HL-60 (cell line): ENCODE measurements around the gene DIAPH3.

Source experiments
- DNase-seq, 2 experiments: peaks; one replicate each; pipeline ENCODE4 v3.0.0-alpha.2; 2010 to 2020; ENCODE audit warnings: low read depth in 1 of 2, low spot score in 1 of 2
- H3K27ac ChIP-seq: fragments of 250-450 bp; sonication (Bioruptor Pico); replicated peaks from 2 replicates; pipeline ENCODE4 v1.5.1; 2020; ENCODE audit warnings: mild to moderate bottlenecking, moderate library complexity
- H3K27me3 ChIP-seq: fragments of 250-450 bp; sonication (Bioruptor Pico); 2 replicates; pipeline ENCODE4 v1.5.1; 2021; ENCODE audit warnings: mild to moderate bottlenecking, moderate library complexity; ENCODE audit not compliant: insufficient read depth, poor library complexity, severe bottlenecking
- H3K4me3 ChIP-seq: replicated peaks from 2 replicates; pipeline ENCODE4 v1.5.1; 2011; ENCODE audit warnings: mild to moderate bottlenecking, control low read depth, low read length; ENCODE audit not compliant: insufficient read depth
- GABPA ChIP-seq: IDR thresholded peaks from 2 replicates; pipeline ENCODE4 v1.6.1; 2012; ENCODE audit warnings: low read depth
- POLR2AphosphoS5 ChIP-seq: IDR thresholded peaks from 2 replicates; pipeline ENCODE4 v1.6.1; 2012; ENCODE audit warnings: low read depth
- SPI1 ChIP-seq: IDR thresholded peaks from 2 replicates; pipeline ENCODE4 v1.6.1; 2012; ENCODE audit warnings: low read depth, mild to moderate bottlenecking, borderline replicate concordance
- TF ChIP-seq, protein P1 (sequence below): IDR thresholded peaks from one replicate; pipeline ENCODE4 v1.5.1; 2011; ENCODE audit warnings: low read length, control low read depth, inconsistent platforms; ENCODE audit not compliant: insufficient read depth
- TF ChIP-seq, protein P2 (sequence below): IDR thresholded peaks from 2 replicates; pipeline ENCODE4 v1.6.1; 2012; ENCODE audit warnings: low read depth; ENCODE audit not compliant: insufficient replicate concordance

DIAPH3 gene

DNA sequence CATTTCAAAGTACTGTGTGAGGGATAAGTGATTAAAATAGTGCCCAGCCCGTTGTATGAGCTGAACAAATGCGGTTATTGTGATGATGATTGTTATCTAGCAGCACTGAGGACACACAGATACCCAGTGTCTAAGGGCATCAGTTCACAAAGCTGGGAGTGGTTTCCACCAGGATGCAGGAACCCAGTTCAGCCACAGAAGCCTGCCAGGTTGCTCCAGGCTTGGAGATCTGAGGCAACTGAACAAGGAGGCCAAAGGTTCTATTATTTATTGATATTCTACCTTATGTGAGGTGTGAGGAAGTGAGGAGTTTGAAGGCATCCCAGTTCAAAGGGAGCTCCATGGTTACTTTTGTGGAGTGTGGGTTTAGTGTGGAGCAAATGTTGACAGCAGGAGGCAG, 13.2 kb downstream of the DIAPH3 start:
- Histone ChIP-seq H3K4me3 (no peak overlapping the region), H3K27ac (no peak overlapping the region), H3K27me3 (no peaks in the 10 kb centered on the region)
- TF ChIP-seq, protein P1, sequence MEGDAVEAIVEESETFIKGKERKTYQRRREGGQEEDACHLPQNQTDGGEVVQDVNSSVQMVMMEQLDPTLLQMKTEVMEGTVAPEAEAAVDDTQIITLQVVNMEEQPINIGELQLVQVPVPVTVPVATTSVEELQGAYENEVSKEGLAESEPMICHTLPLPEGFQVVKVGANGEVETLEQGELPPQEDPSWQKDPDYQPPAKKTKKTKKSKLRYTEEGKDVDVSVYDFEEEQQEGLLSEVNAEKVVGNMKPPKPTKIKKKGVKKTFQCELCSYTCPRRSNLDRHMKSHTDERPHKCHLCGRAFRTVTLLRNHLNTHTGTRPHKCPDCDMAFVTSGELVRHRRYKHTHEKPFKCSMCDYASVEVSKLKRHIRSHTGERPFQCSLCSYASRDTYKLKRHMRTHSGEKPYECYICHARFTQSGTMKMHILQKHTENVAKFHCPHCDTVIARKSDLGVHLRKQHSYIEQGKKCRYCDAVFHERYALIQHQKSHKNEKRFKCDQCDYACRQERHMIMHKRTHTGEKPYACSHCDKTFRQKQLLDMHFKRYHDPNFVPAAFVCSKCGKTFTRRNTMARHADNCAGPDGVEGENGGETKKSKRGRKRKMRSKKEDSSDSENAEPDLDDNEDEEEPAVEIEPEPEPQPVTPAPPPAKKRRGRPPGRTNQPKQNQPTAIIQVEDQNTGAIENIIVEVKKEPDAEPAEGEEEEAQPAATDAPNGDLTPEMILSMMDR, result no peak
- TF ChIP-seq POLR2AphosphoS5 (no peak), SPI1 (no peak), GABPA (no peak)
- TF ChIP-seq, protein P2, sequence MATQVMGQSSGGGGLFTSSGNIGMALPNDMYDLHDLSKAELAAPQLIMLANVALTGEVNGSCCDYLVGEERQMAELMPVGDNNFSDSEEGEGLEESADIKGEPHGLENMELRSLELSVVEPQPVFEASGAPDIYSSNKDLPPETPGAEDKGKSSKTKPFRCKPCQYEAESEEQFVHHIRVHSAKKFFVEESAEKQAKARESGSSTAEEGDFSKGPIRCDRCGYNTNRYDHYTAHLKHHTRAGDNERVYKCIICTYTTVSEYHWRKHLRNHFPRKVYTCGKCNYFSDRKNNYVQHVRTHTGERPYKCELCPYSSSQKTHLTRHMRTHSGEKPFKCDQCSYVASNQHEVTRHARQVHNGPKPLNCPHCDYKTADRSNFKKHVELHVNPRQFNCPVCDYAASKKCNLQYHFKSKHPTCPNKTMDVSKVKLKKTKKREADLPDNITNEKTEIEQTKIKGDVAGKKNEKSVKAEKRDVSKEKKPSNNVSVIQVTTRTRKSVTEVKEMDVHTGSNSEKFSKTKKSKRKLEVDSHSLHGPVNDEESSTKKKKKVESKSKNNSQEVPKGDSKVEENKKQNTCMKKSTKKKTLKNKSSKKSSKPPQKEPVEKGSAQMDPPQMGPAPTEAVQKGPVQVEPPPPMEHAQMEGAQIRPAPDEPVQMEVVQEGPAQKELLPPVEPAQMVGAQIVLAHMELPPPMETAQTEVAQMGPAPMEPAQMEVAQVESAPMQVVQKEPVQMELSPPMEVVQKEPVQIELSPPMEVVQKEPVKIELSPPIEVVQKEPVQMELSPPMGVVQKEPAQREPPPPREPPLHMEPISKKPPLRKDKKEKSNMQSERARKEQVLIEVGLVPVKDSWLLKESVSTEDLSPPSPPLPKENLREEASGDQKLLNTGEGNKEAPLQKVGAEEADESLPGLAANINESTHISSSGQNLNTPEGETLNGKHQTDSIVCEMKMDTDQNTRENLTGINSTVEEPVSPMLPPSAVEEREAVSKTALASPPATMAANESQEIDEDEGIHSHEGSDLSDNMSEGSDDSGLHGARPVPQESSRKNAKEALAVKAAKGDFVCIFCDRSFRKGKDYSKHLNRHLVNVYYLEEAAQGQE, result no peak
- no peak for DNase-seq

DNA sequence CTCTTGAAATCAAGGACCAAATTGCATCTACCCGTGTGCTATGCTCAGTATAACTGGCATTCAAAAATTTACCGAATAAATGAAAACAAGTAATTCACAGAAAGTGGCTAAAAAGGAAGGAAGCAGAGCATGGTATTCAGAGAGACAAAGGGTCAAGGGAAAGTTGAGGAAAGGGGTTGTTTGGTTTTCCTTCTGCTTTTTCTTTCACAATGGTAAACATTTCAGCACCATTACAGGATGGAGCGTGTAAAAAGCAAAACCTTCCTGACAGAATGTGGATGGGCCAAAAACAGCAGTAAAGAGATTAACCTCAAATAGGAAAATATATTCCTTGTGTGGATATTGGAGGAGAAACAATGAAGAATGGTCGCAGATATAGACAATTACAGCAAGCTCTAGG, 14.8 kb downstream of the DIAPH3 start:
- H3K4me3 ChIP-seq, result no peak overlapping the region
- no peak overlapping the region for H3K27ac ChIP-seq
- DNase-seq, result no peak
- no peaks in the 10 kb centered on the region for H3K27me3 ChIP-seq
- TF ChIP-seq, protein P1, result no peak
- no peak for TF ChIP-seq GABPA
- TF ChIP-seq, protein P2, result peak; percentile 75
- no peak for TF ChIP-seq POLR2AphosphoS5
- TF ChIP-seq SPI1, result no peak

DNA sequence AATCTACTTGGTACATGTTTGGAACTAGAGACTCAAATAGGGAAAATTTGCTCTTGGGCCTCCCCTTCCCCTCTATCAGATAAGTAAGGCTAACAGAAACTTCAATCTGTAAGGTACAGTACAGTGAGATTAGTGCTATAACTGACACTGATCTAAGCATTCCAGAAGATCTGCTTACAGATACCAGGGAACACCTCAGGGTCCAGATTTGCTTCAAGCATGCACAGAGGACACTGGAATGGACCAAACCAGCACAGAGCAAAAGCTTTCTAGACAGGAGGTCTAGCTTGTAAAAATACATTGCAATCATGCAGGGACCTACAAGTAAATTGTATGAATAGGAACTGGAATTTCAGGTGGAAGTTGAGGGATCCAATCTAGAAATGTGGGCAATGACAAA, 16.4 kb downstream of the DIAPH3 start:
- no peak overlapping the region for H3K27ac ChIP-seq
- no peak for DNase-seq
- TF ChIP-seq, protein P1, result no peak
- TF ChIP-seq, protein P2, result no peak
- TF ChIP-seq GABPA, result no peak
- TF ChIP-seq POLR2AphosphoS5, result no peak
- TF ChIP-seq SPI1, result no peak
- no peak overlapping the region for H3K4me3 ChIP-seq
- no peaks in the 10 kb centered on the region for H3K27me3 ChIP-seq
